ENCODE results near the gene HMG20B. TPM values are rescaled to one million over a fixed set of nuclear protein-coding genes. Genes with fewer than 3 reads are reported as not detected.
"Not testable (repeated sequence)": the region's sequence is repeated elsewhere in the genome, so short reads cannot be mapped to it uniquely, and the experiment has no call there.

HMG20B gene
- 100 to 1,000 TPM in 1 of 4 donors, 10 to 100 TPM in 3; 67.9 to 111 (median 91.2) TPM for polyA plus RNA-seq (ENCODE audit: insufficient read length in 4 of 4)

- DNase-seq (ENCODE audit: low read depth in 4 of 4, low spot score in 2 of 4): no peak
Measured at GRCh38 chr19:3572855-3573161, at the start of gene HMG20B. TSS of gene HMG20B (plus strand) at chr19:3572944. CDS start at chr19:3573310, 366 bp downstream.

DNA sequence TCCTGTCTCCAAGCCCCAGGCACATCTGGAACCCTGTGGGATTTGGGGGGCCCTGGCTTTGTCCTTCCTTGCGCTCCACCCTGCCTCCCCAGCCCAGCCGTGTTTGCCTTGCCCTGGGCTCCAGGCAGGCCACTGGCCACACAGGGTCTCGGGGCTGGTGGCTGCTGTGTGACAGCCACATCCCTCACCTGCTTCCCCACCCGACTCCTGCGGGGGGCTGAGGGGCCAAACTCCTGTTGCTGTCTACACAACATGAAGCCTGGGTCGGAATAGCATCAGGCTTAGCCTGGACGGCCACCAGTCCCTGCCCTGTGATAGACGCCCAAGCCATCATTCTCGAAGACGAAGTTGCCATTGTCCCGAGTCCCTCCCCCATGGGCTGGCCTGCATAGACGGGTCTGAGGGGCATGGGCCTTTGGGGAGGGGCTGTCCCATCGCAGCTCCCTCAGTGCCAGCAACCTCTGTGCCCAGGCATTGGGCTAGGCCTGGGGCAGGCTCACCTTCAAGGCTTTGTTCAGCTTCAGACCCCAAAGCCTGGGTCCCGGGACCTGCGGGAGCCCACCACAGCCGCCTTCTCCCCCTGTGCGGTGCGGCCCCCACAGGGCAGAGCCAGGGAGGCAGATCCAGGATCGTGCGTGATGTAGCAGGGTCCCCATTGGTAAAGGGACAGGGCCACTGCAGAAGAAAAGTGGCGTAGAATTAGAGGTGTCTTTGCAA lies 49.2 kb upstream of the HMG20B start:
- no peak for DNase-seq (ENCODE audit: low read depth in 4 of 4, low spot score in 2 of 4)

DNA sequence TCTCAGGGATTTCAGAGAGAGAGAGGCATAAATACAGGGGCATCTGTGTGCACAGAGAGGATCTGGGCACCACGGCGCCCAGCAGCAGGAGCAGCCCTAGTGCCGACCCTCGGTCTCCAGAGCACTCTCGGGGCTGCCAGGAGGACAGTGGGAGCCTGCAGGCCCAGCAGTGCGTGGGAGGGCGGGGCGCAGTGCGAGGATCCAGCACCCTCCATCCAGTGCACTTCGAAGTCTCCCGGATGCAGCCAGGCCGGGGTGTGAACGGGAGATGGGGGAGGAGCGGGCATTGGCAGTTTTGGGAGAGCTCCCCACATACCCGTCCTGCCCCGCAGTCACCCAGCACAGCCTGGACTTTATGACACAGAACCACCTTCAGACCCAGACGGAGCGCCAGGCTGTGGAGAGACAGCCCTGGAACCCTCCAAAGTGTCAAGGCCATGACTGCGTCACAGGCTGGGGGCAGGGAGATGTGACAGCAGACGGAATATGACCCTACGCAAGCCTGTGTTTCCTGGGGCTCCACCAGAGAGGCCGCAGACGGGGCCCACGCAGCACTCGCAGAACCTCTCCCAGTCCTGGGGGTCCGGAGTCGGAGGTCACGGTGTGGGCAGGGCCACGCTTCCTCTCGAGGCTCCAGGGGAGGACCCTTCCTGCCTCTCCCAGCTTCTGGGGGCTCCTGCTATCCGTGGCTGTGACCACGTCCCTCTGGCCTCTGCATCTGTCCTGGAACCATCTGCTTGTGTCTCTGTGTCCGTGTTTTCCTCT lies 48.5 kb upstream of the HMG20B start:
- no peak for DNase-seq (ENCODE audit: low read depth in 4 of 4, low spot score in 2 of 4)

- no peak for DNase-seq (ENCODE audit: low read depth in 4 of 4, low spot score in 2 of 4)
Measured at GRCh38 chr19:3524904-3525451, 47.8 kb upstream of the HMG20B start.

DNA sequence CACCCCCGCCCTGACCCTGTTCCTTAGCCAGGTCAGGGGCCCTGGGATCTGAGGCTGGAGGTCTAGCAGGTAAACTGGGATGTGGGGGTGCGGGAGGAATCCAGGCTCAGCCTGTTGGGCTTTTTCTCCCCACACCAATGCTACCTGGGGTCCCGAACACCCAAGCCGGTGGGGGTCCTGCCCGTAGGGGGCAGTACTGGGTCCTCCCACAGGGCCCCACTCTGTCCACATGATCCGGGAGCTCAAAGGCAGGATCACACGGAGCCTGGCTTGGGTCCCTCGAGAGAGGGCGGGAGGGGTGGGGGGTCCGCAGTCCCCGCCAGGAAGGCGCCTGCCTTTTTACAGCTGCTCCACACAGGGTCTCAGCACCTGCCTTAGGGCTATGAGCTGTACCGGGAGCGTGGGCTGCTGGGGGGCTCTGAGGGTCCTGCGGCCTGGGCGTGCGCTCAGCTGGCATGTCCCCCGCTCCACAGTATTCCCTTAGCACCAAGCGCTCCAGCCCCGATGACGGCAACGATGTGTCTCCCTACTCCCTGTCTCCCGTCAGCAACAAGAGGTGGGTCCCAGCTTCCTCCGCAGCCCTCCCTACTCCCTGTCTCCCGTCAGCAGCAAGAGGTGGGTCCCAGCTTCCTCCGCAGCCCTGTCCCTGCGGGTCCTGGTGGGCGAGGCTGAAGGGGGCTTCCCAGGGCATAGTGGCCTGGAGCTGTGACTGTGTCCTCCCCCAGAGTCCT lies 46.1 kb upstream of the HMG20B start:
- DNase-seq (ENCODE audit: low read depth in 4 of 4, low spot score in 2 of 4): no peak

- no peak for DNase-seq (ENCODE audit: low read depth in 4 of 4, low spot score in 2 of 4)
Measured at GRCh38 chr19:3527238-3527910, 45.4 kb upstream of the HMG20B start.

DNA sequence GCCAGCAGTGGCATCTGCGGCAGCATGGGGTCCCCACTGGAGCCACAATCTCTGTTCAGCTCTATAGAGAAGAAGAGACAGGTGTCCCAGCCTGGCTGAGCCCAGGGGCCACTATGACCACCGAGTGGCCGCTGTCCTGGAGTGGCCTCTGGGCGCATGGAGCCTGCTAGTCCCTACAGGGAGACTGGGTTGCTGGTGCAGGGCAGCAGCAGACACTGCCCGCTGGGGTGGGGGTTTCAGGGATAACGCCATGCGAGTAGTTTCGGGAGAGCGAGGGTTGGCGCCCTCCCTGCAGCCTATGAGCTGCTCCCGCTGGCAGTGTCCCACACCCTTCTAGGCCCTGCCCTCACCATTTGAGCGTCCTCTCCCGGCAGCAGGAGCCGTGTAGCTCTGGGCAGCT lies 44.7 kb upstream of the HMG20B start:
- no peak for DNase-seq (ENCODE audit: low read depth in 4 of 4, low spot score in 2 of 4)

- no peak for DNase-seq (ENCODE audit: low read depth in 4 of 4, low spot score in 2 of 4)
Measured at GRCh38 chr19:3528539-3529211, 44.1 kb upstream of the HMG20B start.

GRCh38 chr19:3529299-3529698 lies 43.4 kb upstream of the HMG20B start:
- not testable (repeated sequence) for DNase-seq (ENCODE audit: low read depth in 4 of 4, low spot score in 2 of 4)

GRCh38 chr19:3530389-3530788 lies 42.4 kb upstream of the HMG20B start:
- DNase-seq (ENCODE audit: low read depth in 4 of 4, low spot score in 2 of 4): no peak

DNA sequence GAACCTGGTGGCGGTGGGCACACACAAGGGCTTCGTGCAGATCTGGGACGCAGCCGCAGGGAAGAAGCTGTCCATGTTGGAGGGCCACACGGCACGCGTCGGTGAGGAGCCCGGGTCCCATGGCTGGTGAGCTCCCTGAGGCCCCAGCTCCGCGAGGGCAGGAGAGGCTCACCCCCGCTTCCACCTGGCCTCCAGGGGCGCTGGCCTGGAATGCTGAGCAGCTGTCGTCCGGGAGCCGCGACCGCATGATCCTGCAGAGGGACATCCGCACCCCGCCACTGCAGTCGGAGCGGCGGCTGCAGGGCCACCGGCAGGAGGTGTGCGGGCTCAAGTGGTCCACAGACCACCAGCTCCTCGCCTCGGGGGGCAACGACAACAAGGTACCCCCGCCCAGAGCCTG lies 41.0 kb upstream of the HMG20B start:
- no peak for DNase-seq (ENCODE audit: low read depth in 4 of 4, low spot score in 2 of 4)

DNA sequence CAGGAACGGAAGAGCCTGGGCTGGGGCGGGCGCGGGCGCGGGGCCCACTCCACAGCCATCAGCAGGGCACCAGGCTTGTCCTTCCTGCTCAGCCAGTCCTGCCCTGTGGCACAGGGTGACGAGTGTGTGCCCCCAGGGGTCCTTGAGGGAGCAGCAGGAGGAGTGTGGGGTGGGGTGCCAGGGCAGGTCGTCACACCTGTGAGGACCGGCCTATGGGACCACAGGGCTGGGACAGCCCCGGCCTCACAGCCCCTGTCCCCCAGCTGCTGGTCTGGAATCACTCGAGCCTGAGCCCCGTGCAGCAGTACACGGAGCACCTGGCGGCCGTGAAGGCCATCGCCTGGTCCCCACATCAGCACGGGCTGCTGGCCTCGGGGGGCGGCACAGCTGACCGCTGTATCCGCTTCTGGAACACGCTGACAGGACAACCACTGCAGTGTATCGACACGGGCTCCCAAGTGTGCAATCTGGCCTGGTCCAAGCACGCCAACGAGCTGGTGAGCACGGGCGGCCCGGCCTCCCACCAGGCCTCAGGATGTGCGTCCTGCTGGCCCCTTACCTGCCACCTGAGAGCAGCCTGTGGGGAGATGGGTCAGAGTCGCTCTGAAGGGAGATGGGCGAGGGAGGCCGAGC lies 40.5 kb upstream of the HMG20B start:
- no peak for DNase-seq (ENCODE audit: low read depth in 4 of 4, low spot score in 2 of 4)

DNA sequence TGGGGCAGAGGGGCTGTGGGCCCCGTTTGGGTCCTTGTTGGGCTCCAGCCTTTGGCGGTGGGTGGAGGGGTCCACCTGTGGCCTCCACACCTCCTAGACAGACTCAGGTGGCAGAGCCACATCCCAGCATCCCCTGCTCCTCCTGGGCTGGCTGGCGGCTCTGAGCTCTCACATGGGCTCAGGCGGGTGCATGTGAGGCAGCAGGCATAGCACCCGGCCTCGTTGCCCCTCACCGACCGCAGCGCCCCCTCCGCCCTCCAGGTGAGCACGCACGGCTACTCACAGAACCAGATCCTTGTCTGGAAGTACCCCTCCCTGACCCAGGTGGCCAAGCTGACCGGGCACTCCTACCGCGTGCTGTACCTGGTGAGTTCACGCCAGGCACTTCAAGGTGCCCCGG lies 39.7 kb upstream of the HMG20B start:
- no peak for DNase-seq (ENCODE audit: low read depth in 4 of 4, low spot score in 2 of 4)

- no peak for DNase-seq (ENCODE audit: low read depth in 4 of 4, low spot score in 2 of 4)
Measured at GRCh38 chr19:3533563-3534216, 39.1 kb upstream of the HMG20B start.

GRCh38 chr19:3534375-3535234 lies 38.1 kb upstream of the HMG20B start:
- no peak for DNase-seq (ENCODE audit: low read depth in 4 of 4, low spot score in 2 of 4)

DNA sequence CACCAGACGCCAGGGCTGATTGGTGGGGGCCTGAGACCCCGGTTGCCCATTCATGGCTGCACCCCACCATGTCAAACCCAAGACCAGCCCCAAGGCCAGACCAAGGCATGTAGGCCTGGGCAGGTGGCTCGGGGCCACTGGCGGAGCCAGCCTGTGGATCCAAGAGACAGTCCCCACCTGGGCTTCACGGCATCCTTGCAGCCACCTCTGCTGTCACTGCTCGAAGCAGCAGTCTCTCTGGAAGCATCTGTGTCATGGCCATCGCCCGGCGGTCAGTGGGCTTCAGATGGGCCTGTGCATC lies 37.6 kb upstream of the HMG20B start:
- no peak for DNase-seq (ENCODE audit: low read depth in 4 of 4, low spot score in 2 of 4)

- DNase-seq (ENCODE audit: low read depth in 4 of 4, low spot score in 2 of 4): no peak
Measured at GRCh38 chr19:3535563-3535965, 37.2 kb upstream of the HMG20B start.

DNA sequence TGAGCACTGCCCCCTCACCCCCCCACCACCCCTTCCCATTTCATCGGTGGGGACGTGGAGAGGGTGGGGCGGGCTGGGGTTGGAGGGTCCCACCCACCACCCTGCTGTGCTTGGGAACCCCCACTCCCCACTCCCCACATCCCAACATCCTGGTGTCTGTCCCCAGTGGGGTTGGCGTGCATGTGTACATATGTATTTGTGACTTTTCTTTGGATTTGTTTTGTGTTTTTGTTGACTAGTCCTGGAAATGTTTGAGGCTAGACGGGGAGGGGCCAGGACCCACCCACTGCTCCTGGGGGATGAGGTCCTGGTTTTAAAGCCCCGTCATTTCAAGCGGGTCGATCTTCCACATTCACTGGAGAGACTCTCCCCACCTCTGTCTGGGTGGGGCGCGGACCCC lies 36.8 kb upstream of the HMG20B start:
- no peak for DNase-seq (ENCODE audit: low read depth in 4 of 4, low spot score in 2 of 4)

Data from left renal cortex interstitium (tissue), 4 donors.